ENCODE data around the gene ANKRD12.

- TF ChIP-seq POLR2A (IDR thresholded peaks at IDR 0.05): no peak
- TF ChIP-seq CTCF (IDR thresholded peaks at IDR 0.05): no peak
- no peak for TF ChIP-seq EP300 (IDR thresholded peaks at IDR 0.05)
Observed at GRCh38 chr18:9124824-9125223, 11.8 kb upstream of the ANKRD12 start.

Data from tibial nerve (tissue), 4 donors.